ENCODE results near the gene HGD.
"Not testable (repeated sequence)": the region's sequence is repeated elsewhere in the genome, so short reads cannot be mapped to it uniquely, and the experiment has no call there.

HGD gene

GRCh38 chr3:120680193-120680894, 1.7 kb downstream of the HGD start:
- no peak for DNase-seq (ENCODE audit: low read depth in 2 of 2)

DNA sequence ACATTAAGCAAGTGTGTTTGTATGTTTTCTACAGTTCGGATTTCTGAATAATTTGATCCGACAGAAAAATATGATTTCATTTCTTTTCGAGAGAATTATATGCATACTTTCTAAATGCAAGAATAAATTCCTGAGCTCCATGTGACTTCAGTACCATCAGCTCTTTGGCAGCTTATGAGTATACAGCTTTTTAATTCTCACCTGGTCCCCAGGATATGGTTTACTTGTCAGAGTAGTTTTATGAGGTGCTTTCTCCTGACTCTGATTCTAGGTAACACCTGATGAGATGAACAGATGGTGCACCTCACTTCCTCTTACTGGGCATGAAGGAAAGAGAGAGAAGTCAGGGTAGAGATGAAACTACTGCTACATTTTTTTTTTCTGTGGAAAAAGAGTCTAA, 3.1 kb downstream of the HGD start:
- no peak for DNase-seq (ENCODE audit: low read depth in 2 of 2)

- no peak for DNase-seq (ENCODE audit: low read depth in 2 of 2)
Observed at GRCh38 chr3:120678331-120678947, 3.6 kb downstream of the HGD start.

- DNase-seq (ENCODE audit: low read depth in 2 of 2): not testable (repeated sequence)
Observed at GRCh38 chr3:120677193-120677592, 4.8 kb downstream of the HGD start.

DNA sequence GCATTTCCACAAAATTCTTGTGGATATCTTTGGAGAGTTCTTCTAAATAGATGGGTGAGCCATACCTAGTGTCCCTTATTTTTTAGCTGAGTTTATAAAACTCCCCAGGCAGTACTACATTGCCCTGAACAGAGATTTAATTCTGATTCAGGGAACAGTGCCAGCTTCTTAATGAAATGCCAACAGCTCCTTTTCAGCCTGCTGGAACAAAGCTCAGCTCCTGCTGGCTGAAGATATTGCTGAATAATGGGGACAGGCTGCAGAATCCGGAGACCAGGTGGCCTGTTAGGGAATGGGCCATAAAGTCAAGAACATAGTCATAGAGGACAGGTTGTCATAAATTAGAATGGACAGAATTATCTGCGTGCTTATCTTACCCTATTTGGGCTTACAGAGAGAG, 8.9 kb downstream of the HGD start:
- DNase-seq (ENCODE audit: low read depth in 2 of 2): no peak

DNA sequence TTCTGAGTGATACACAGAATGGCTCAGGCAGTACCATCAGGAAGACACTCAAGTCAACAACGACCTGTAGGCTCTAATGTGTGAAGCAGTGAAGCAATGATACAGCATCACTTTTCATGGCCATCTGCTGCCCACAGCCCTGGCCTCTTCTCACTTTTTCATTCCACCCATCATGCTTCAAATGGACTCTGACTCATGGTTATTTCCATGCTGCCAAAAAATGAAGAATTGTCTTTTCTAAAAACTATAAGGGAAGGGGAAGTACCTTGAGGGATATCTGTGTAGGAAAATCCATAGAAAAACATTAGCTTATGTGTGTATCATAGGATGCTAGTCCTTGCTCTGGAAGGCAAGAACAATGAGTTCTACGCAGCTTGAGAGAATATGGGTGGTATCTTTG, 11.5 kb downstream of the HGD start:
- no peak for DNase-seq (ENCODE audit: low read depth in 2 of 2)

GRCh38 chr3:120664926-120665325, 17.1 kb downstream of the HGD start:
- DNase-seq (ENCODE audit: low read depth in 2 of 2): no peak

DNA sequence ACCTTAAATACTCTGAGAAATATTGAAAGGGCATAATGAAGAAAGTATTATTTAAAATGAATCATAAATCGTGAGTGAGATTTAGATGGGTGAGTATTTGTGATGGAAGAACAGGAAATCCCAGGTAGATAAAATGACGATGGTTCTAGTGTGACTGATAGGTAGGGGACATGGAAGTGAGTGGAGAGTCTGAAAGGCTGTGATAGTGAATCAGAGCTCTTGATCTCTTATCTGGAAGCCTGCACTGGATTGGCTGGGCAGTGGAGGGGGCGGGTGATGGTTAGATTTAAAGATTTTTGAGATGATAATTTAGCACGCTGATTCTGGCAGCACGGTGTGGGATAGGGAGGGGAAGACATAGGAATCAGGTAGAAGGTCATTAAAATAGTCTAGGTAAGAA, 20.1 kb downstream of the HGD start:
- no peak for DNase-seq (ENCODE audit: low read depth in 2 of 2)

GRCh38 chr3:120661106-120661905, 20.7 kb downstream of the HGD start:
- no peak for DNase-seq (ENCODE audit: low read depth in 2 of 2)

GRCh38 chr3:120659834-120660233, 22.2 kb downstream of the HGD start:
- no peak for DNase-seq (ENCODE audit: low read depth in 2 of 2)

- DNase-seq (ENCODE audit: low read depth in 2 of 2): no peak
Observed at GRCh38 chr3:120659285-120659684, 22.8 kb downstream of the HGD start.

DNA sequence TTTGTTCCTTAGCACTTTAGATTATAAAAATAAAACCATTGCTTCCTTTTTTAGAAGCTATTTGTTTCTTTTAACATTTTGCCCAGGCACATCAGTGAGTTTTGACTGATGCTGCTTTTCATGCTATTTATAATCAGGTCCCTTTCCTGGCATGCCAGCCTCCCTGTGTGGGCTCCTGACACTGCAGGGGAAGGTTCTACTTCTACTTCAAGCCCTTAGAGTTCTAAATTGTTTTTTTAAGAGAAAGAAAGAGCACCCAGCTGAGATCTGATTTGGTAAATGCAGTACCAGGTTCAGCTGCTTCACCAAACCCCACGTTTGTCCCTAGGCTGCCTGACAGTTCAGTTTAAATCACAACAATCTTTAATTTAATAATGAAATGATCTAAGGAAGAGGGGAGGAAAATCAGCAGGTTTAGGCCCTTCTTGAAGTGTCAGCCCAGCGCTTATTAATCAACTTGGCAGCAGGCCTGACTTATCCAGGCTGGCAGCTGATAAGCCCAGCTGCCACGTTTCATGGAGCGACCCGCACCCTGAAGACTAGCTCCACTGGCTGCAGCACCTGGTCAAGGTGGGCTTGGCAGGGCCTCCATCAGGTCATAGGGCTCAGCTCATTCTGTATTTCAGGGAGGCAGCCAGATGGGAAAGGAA, 29.0 kb downstream of the HGD start:
- no peak for DNase-seq (ENCODE audit: low read depth in 2 of 2)

- DNase-seq (ENCODE audit: low read depth in 2 of 2): no peak
Observed at GRCh38 chr3:120652281-120652680, 29.8 kb downstream of the HGD start.

- no peak for DNase-seq (ENCODE audit: low read depth in 2 of 2)
Observed at GRCh38 chr3:120650311-120650710, 31.7 kb downstream of the HGD start.

GRCh38 chr3:120649830-120650233, 32.2 kb downstream of the HGD start:
- no peak for DNase-seq (ENCODE audit: low read depth in 2 of 2)

- no peak for DNase-seq (ENCODE audit: low read depth in 2 of 2)
Observed at GRCh38 chr3:120648290-120648689, 33.7 kb downstream of the HGD start.

- no peak for DNase-seq (ENCODE audit: low read depth in 2 of 2)
Observed at GRCh38 chr3:120646771-120647432, 35.1 kb downstream of the HGD start.

GRCh38 chr3:120645083-120645845, 36.8 kb downstream of the HGD start:
- DNase-seq (ENCODE audit: low read depth in 2 of 2): no peak

DNA sequence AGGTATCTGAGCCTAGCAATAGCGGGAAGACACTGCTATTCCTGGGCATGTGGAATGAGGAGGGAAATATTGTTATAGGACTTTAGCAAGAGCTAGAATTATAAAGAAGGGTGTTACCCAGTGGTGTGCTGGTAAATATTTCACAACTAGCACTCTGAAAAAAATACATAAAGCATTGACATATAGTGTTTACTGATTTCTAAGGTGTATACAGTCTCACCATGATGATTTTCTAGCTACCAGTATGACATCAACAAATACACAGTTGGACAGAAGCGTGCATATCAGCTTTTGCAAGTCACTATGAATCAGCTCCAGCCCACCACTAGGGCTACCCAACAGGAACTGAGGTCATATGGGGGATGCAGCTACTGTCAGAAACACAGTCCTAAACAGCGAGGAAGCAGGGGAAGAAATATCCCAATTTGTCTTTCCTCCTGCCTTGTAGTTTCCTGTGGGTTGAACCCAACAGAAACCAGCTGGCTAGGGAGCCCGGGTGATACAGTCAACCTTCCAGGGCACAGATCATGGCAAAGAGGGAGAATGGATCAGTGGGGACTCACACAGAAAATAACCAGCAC, 39.6 kb downstream of the HGD start:
- DNase-seq (ENCODE audit: low read depth in 2 of 2): no peak

DNA sequence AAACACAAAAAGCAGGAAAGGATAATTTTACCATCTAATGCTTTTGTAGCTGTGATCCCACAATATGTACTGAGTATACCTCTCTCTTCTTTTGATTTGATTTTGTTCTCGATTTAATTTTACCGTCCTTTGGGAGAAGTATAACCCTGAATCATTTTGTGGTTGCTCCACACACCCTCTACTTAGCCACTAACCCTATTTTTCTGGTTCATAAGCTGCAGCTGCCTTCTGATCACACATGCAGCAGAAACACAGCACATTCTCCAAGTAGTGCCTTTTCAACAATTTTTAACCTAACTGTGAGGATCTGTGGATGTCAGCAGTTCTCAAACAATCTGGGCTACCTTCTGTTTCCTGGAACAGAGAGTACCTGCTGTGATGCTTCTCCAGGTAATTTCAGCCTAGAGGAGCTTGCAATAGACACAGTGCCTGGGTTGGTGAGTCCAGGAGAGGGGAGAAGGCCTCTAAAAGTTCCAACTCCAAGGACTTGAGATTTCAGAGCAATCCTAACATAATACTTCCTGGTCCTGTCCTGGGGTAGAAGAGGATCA, 40.3 kb downstream of the HGD start:
- DNase-seq (ENCODE audit: low read depth in 2 of 2): no peak
